ENCODE measurements around the gene ECT2L. TPM values are rescaled to one million over a fixed set of nuclear protein-coding genes. Genes with fewer than 3 reads are reported as not detected.

Gene ECT2L
- polyA plus RNA-seq, 3 donors = not detected

DNA sequence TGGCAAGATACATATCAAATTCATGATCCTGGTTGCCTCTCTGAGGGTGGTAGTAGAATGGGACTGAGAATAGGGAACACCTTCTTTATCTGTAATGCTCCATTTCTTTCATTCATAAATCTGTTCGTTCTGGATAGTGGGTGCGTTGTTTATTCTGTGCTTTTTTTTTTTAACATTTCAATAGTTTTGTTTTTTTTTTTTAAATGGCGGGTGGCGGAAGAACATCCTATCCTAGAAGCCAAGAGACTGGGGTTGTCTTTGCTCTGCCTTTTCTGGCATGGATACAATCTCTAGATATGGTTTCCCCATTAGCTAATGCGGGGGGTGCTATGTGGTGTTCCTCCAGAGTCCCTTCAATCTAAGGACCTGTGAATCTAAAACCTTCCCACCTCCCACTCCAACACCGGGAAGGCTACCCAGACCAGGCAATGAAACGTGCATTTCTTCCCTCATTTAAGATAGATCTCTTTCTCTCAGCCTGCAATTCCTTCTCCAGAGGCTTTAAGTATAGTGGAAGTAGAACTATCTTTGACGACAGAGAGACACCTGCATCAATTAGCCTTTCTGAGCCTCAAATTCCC lies 23.2 kb upstream of the ECT2L start:
- Histone ChIP-seq H3K4me3 (replicated peaks in 1 of 3; ENCODE audit: low read depth in 2 of 3, low read length in 3 of 3) (peak overlapping the region; percentile 74 to 95 (median 75)), H3K9me3 (replicated peaks in 1 of 2; ENCODE audit: control insufficient read depth in 1 of 2, insufficient read depth in 1 of 2, low read length in 2 of 2) (no peaks in the 10 kb centered on the region), H3K27me3 (ENCODE audit: control insufficient read depth in 2 of 2, insufficient read depth in 2 of 2, low read length in 2 of 2) (no peaks in the 10 kb centered on the region), H3K4me1 (ENCODE audit: control insufficient read depth in 1 of 2, insufficient read depth in 2 of 2, low read length in 2 of 2) (peaks cover 20 to 24% of the 10 kb centered on the region in 2 donors), H3K27ac (ENCODE audit: low read depth in 1 of 2, low read length in 2 of 2) (peak overlapping the region in 1 of 2 donors; percentile 99), H4K20me1 (ENCODE audit: insufficient read depth, low read length) (no peaks in the 10 kb centered on the region), H3K4me2 (replicated peaks; ENCODE audit: extremely low read depth, low read length, poor library complexity, severe bottlenecking) (peak overlapping the region; percentile 85), H3K9ac (ENCODE audit: insufficient read depth, low read length, poor library complexity, severe bottlenecking) (peak overlapping the region; percentile 85), H2AFZ (ENCODE audit: insufficient read depth, low read depth, low read length, poor library complexity, severe bottlenecking) (peak overlapping the region; percentile 79), H3K36me3 (replicated peaks in 1 of 2; ENCODE audit: control insufficient read depth in 1 of 2, insufficient read depth in 2 of 2, low read length in 2 of 2) (peaks cover 10 to 17% of the 10 kb centered on the region in 2 donors), H3K79me2 (ENCODE audit: insufficient read depth, low read length) (peaks cover 10% of the 10 kb centered on the region)
- no CpG with 5 or more reads among the region's 8 CpGs for WGBS (ENCODE audit: insufficient coverage)
- DNase-seq = no peak
- H3K27me3 Mint-ChIP-seq (ENCODE audit: low read depth in 3 of 3) = peaks cover 0 to 2% (median 0%) of the 10 kb centered on the region in 3 donors
- peak overlapping the region in 6 of 7 donors; percentile 99 to 100 (median 100) for H3K27ac Mint-ChIP-seq
- peaks cover 14 to 16% of the 10 kb centered on the region in 2 donors for H3K36me3 Mint-ChIP-seq
- no peaks in the 10 kb centered on the region for H3K9me3 Mint-ChIP-seq
- intact Hi-C loops (cut with micrococcal nuclease) = loop anchor here (5.0 to 10.0 kb wide), 4 partner anchors 80 to 658 kb away; partner anchors contain the start of genes HEBP2 (in 1 of the 2) and HECA (in 1 of the 2)
- peaks cover 19% of the 10 kb centered on the region for H3K4me1 Mint-ChIP-seq
- H3K4me3 Mint-ChIP-seq = peak overlapping the region; percentile 98 to 100
- TF ChIP-seq, protein P1, sequence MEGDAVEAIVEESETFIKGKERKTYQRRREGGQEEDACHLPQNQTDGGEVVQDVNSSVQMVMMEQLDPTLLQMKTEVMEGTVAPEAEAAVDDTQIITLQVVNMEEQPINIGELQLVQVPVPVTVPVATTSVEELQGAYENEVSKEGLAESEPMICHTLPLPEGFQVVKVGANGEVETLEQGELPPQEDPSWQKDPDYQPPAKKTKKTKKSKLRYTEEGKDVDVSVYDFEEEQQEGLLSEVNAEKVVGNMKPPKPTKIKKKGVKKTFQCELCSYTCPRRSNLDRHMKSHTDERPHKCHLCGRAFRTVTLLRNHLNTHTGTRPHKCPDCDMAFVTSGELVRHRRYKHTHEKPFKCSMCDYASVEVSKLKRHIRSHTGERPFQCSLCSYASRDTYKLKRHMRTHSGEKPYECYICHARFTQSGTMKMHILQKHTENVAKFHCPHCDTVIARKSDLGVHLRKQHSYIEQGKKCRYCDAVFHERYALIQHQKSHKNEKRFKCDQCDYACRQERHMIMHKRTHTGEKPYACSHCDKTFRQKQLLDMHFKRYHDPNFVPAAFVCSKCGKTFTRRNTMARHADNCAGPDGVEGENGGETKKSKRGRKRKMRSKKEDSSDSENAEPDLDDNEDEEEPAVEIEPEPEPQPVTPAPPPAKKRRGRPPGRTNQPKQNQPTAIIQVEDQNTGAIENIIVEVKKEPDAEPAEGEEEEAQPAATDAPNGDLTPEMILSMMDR (IDR thresholded peaks at IDR 0.05) = no peak

DNA sequence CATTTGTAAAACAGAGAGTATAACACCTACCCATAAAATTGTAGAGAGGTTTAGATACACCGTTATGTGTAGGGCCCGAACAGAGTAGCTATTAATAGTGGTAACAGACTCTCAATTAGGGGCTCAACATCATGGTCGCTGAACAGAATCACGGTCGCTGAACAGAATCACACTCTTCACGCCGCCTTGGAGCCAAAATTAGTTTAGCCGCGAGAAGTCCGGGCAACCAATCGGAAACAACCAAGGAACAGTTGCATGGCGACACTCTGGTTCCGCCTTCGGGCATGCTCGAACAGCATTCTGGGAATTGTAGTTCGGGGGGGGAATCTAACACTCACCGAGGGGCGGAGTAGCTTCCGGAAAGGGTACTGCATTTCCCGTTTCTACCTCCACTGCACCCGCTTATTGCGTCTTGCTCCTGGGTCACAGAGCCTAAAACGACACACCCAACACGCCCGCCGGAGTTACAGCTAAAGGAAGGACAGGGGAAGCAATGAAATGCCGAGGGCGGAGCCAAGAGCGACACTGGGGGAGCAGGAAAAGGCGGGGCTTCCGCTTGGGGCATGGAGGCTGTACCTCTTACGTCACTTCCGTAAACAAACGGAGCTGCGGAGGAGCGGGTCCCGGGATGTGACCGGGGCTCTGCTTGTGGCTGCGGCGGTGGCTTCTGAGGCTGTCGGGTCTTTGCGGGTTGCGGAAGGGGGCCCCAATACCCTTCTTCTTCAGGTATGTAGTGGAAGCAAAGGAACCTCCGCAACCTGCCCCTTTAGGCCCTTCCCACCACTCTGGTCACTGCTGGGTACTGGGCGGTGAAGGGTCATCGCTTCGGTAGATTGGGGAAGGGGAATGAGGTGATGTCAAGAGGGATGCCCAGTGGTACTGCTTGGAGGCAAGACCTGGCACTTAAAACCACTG lies 22.5 kb upstream of the ECT2L start, which contains the start of gene CCDC28A:
Gene CCDC28A (plus strand): TSS at position 593 of the 915 bp plus-strand sequence. CDS start 2,352 bp downstream, outside the sequence.
- Mint-ChIP-seq H3K4me3 (peak within 1 kb of the TSS; percentile 98 to 100), H3K36me3 (peaks cover 21 to 22% of the 10 kb centered on the region in 2 donors), H3K27me3 (ENCODE audit: low read depth in 3 of 3) (peaks cover 0 to 2% (median 0%) of the 10 kb centered on the region in 3 donors), H3K4me1 (peaks cover 19% of the 10 kb centered on the region), H3K9me3 (no peaks in the 10 kb centered on the region), H3K27ac (peak within 1 kb of the TSS; percentile 99 to 100 (median 100))
- intact Hi-C loops (cut with micrococcal nuclease) = loop anchor here (5.0 to 10.0 kb wide), 4 partner anchors 81 to 659 kb away; partner anchors contain the start of genes HEBP2 (in 1 of the 2) and HECA (in 1 of the 2)
- peak; percentile 93 to 94 (median 94) for DNase-seq
- H3K9me3 ChIP-seq (replicated peaks in 1 of 2; ENCODE audit: control insufficient read depth in 1 of 2, insufficient read depth in 1 of 2, low read length in 2 of 2) = no peaks in the 10 kb centered on the region
- H4K20me1 ChIP-seq (ENCODE audit: insufficient read depth, low read length) = no peaks in the 10 kb centered on the region
- peaks cover 10% of the 10 kb centered on the region for H3K79me2 ChIP-seq (ENCODE audit: insufficient read depth, low read length)
- peaks cover 17 to 24% of the 10 kb centered on the region in 2 donors for H3K36me3 ChIP-seq (replicated peaks in 1 of 2; ENCODE audit: control insufficient read depth in 1 of 2, insufficient read depth in 2 of 2, low read length in 2 of 2)
- H3K4me2 ChIP-seq (replicated peaks; ENCODE audit: extremely low read depth, low read length, poor library complexity, severe bottlenecking) = peak within 1 kb of the TSS; percentile 85
- peak within 1 kb of the TSS; percentile 93 to 99 for H3K27ac ChIP-seq (ENCODE audit: low read depth in 1 of 2, low read length in 2 of 2)
- no peaks in the 10 kb centered on the region for H3K27me3 ChIP-seq (ENCODE audit: control insufficient read depth in 2 of 2, insufficient read depth in 2 of 2, low read length in 2 of 2)
- H3K9ac ChIP-seq (ENCODE audit: insufficient read depth, low read length, poor library complexity, severe bottlenecking) = peak within 1 kb of the TSS; percentile 85
- H2AFZ ChIP-seq (ENCODE audit: insufficient read depth, low read depth, low read length, poor library complexity, severe bottlenecking) = peak within 1 kb of the TSS; percentile 79
- H3K4me3 ChIP-seq (replicated peaks in 1 of 3; ENCODE audit: low read depth in 2 of 3, low read length in 3 of 3) = peak within 1 kb of the TSS; percentile 74 to 95 (median 75)
- TF ChIP-seq, protein P1 (IDR thresholded peaks at IDR 0.05) = no peak
- peaks cover 20 to 24% of the 10 kb centered on the region in 2 donors for H3K4me1 ChIP-seq (ENCODE audit: control insufficient read depth in 1 of 2, insufficient read depth in 2 of 2, low read length in 2 of 2)
- WGBS (ENCODE audit: insufficient coverage) = under 1% methylated on average over 23 of the region's 47 CpGs
